HG02642 (cell line): Measurements from ENCODE around the gene XPO6.
"Not testable (repeated sequence)": the region's sequence is repeated elsewhere in the genome, so short reads cannot be mapped to it uniquely, and the experiment has no call there.

Experiments used
- ATAC-seq: cut with Tn5 transposase; IDR thresholded peaks from one replicate; pipeline ENCODE4 v1.9.1; 2021; ENCODE audit warnings: mild to moderate bottlenecking; ENCODE audit not compliant: unreplicated experiment, poor library complexity

XPO6 gene

DNA sequence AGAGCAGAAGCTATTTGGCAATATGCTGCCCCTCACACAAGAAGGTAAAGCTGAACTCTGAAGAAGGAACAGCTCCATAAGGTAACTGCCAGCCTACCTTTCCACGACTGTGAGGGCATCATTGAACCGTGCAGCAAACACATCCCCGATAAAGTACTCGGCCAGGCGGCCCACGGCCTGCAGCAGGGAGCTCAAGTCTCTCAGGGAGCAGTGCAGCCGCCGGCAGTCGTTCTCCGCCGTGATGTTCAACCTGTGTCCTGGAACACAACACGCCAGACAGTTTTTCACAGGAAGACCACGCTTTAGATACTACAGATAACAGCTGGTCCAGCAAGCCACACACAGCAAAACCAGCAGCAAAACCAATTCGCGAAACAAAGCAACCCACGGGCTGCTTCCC lies 86.2 kb downstream of the XPO6 start:
- ATAC-seq = no peak

DNA sequence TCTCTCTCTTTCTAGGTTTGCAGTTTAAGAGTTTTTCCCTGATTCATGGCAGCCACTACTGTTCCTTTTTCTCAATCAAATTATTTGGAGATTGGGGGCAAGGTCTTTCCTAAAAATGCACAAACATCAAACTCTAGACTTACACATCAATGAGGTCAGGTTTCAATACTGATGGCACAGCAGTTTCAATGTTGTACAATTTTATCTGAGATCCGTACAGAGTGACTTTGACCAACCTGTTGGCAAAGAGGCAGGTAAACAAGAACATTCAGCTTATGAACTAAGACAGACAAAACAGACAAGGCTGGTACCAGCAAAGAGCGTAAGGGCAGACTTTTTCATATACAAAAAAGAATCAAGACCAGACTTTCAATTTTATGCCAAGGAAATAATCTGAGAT lies 90.2 kb downstream of the XPO6 start:
- ATAC-seq = no peak

DNA sequence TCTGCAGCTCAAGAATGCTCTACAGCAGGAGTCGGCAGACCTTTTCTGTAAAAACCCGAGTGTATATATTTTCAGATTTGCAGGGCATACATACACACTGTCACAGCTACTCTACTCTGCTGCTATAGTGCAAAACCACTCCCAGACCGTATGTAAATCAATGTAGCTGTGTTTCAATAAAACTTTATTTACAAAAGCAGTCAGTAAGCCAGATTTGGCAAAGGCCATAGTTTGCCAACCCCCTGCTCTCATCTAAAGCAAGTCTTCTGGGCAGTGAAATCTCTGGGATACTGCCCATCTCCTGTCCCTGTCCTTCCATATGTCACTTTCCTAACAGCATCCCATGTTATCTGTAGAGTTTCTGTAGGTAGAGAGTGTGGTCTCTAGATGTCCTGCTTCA lies 91.0 kb downstream of the XPO6 start:
- ATAC-seq = no peak

DNA sequence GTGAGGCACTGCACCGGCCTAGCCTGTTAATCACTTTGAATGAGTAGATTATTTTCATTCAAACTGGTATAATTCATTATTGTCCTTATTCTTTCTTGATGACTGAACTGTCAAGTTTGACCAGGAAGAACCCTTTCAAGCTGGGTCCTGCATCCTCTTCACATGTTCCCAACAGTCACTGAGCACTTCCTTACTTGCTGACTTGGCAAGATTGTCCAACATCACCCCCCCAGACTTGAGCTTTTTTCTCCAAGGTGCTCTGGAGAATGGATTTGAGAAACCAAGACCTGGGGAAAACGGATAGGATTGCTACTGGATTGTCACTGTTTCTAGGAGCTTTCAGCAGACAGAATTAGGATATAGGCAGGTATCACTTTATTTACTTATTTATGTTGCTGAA lies 93.1 kb downstream of the XPO6 start:
- ATAC-seq = no peak

DNA sequence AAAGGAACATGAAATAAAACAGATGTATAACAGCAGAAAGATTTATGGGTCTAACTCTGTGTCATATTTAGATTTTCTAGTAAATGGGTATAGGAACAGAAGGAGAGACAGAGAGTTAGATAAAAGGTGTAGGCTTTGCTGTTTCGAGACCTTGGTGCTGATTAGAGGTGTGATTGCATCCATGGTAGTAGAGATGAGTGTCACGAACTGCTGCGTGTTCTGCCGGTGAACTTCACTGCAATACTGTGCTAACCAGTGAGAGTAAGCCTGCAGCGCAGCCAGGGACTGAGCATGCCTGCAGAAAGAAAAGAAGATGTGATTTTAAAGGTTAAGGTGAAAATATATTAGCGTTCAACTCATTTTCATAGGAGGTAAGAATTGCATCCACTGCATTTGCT lies 94.6 kb downstream of the XPO6 start:
- no peak for ATAC-seq

DNA sequence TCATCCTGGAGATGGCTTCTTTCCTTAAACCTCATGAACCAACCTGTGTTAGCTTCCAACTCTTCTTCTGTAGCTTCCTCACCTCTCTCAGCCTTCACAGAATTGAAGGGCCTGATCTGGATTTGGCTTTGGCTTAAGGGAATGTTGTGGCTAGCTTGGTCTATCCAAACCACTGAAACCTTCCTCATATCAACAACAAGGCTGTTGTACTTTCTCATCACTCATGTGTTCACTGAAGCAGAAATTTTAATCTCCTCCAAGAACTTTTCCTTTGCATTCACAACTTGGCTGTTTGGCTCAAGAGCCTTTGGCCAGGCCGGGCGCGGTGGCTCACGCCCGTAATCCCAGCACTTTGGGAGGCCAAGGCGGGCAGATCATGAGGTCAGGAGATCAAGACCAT lies 95.9 kb downstream of the XPO6 start:
- not testable (repeated sequence) for ATAC-seq

DNA sequence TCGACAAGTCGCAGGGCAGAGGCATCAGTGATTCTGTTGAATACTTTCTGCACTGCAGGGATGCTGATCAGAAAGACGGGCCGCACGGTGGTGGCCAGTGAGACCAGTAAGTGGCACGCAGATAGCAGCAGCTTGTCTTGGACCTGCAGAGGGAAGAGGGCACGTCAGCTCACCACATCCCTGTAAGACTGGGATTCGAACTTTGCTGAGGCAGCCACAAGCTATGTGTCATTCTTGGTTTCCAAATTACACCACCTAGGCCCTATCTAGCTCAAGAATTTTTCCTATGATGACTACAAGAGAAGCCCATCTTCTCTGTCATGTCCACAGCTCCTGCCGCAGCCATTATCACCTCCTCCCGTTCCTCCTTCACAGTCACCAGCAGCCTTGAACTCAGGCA lies 98.9 kb downstream of the XPO6 start:
- ATAC-seq = no peak

DNA sequence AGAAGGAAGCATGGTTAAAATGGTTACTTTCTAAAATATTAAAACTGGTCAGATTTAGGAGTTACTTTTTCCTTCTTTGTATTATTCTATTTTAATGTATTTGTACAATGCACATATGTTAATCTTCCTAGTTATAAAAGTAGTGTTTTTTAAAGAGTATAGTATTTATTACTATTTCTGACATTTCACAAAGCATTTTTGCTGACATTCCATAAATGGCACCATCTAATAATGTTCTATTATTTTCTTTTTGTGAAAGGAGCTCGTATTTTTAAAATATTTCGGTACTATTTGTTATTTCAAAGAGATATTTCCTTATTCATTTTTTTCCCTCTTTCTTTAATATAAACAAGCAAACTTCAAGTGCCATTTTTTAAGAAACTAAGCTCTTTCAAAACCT lies 100.8 kb downstream of the XPO6 start:
- no peak for ATAC-seq

DNA sequence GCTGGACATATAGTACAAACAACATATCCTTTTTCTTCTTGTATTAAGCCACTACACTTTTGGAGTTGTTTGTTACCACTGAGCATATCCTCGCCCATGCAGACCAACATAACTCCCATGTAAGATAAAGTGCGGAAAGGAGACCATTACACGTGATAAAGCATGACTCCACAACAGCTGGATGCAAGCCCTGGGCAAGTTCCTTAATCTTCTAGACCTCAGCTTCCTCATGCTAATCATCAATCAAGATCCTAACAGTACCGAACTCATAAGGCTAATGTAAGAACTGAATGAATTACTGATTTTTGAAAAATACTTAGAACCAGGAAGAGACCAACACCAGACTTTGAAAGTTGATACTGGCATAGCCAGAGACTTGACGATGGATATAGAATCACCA lies 101.3 kb downstream of the XPO6 start:
- ATAC-seq = no peak

DNA sequence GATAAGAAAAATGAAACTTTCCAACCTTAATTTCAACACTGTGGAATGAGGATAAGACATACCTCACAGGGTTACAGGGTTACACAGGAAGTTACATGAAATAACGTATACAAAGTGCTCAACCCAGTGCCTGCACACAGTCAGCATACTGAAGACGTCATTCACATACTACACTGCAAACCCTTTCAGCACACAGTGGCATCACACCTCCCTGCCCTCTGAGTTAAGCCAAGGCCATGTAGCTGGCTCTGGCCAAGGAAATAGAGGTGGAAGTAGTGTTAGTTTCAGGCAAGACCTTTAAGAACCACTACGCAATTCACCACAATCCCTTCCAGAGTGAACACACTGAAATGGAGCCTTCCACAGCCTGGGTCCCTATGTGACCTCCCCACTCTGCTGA lies 101.7 kb downstream of the XPO6 start:
- ATAC-seq = no peak

DNA sequence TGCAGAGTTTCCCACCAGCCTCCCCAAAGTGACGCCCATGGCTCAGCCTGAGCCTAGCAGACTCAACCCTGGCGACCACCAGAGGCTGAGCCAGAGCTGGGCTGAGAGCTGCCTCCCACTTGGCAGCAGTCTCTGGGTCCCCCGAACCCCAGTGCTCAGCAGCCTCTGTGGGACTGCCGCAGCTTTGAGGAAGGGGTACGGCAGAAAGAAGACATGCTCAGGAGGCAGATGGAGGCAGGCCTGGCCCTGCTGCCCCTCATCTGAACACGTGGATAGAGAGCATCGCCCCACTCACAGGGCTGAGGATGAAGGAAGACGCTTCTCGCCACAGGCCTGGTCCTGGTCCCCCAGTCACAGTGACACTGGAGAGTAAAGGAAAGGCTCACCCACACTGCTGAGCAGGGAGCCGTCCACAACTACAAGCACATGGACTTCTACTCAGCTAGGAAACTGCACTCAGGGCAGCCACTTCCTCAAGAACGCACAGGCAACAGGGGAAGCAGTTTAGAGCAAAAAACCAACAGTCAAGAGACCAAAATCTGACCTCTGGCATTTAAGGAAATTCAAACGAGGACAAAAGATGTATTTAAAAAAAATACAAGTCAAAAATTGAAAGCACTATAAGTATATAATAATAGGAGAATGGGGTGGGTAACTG lies 103.0 kb downstream of the XPO6 start:
- no peak for ATAC-seq

DNA sequence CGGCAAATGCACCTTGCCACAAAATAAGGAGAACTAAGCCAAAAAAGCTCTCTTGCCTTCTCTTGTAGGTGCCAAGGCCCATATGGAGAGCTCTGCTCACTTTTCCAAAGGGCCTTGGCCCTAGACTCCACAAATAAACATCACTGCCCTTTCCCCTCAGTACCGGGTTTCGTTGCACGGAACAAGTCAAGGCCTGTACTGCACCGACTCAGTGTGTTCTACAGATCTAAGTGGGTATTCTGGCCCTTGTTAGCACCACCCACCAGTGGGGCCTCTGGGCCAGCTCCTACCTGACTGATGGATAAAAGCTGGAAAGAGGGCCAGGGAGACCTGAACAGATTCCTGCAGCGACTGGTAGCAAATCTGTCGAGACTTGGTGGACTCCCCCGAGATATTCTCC lies 104.5 kb downstream of the XPO6 start:
- ATAC-seq = no peak

DNA sequence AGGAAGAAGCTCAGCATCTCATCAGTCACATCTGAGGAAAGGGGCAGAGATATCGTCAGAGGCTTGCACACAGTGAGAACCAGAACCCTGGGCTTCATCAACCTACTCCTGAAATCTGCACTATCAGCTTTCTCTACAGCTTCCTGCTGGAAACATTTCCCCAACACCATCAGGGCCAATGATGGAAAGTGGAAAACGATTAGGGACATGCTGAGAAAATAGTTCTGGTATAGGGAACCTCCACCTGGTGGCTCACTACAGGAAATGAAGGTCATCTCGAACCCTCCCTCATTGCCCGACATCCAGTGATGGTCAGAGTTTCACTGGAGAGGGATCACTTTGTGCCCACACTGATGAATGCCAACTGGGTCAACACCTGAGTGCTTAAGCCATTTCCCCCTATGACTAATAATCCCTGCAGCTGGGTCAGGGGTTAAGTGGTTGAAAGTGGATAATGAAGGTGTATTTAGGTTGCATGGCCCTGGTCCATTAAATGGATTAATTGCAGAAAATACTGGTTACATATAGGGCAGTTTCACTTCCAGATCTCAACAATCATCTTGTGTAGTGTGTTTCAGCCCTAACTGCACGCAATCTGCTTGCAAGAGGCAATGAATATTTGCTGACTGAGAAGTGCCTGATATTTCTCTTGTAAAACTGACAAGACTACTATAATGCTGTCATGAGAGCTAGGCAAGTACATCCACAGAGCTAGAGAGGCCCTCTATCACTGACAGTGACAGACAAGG lies 105.1 kb downstream of the XPO6 start:
- no peak for ATAC-seq

DNA sequence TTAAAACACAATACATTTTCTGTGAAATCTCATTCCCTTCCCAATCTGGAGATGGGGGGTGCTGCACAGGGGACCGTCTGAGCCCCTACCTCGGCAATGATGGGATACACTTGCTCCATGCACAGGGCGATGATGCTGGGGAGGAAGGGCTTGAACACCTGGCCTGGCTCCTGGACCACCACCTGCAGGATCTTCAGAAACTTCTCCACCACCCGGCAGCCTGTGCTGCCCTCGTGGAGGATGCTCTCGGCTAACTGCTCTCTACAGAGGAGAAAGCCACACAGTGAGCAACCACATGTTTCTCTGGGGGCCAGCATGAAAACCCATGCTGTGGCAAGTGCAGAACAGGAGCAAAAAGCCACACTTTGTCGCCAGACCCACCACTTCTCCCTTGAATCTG lies 105.8 kb downstream of the XPO6 start:
- ATAC-seq = no peak

DNA sequence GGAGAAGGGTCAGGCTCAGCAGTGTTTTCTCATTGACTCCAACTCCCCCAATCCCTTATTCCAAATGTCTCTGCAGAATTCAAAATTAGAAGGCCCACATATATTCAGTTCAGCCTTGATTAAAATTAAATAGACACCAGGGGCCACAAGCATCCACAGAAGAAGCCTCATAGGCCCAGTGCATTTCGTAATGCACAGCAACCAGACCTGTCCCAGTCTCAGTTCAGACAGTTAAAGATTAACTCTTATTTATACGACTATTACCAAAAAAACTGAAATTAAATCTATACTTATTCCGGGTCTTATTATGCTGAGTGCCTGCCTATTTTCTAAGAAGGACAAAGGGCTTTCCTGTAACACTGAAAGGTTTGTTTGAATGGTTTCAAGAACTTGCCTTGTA lies 106.5 kb downstream of the XPO6 start:
- no peak for ATAC-seq

DNA sequence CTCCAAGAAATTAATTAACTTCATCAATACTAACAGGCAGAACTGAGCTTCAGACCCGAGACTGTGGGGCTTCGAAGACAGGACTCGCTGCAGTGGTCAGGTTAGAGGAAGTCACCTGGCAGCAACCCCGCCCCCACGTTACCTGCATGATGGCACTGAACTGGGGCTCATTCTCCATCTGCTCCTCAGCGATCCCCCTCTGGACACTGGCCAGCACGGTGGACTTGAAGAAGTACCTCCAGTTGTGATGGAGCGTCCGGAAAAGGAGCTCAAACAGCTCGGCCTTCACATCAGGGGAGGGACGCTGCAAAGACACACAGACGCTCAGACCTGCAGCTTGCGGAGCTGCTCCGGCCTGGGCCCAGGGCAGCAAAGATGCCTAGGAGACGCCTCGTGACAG lies 107.4 kb downstream of the XPO6 start:
- ATAC-seq = no peak

DNA sequence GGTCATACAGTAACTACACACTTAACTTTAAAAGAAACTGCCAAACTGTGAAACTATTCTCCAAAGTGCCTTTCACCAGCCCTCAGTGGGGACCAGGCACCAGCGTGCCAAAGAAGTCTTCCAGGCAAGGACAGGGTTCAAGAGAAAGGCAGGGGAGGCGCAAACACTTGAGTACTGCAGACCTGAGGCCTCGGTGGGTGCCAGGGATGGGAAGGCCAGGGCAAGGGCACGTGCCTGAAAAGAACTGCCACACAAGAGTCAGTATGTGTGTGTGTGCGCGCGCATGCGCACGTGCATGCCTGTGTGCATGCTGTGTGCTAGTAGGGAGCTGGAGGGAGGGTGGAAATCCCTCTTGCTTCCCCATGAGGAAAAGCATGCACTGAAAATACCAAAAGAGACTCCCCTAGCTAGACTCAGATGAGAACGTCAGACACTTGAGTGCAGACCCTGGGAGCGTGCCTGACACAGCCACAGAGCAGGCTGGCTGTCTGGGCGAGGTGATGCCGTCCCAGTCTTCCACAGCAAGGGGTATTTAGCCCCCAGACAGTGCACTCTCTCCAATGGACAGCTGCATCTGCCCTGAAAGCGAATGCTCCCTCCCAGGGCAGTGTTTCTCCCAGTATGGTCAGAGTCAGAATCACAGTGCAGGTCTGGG lies 108.1 kb downstream of the XPO6 start:
- no peak for ATAC-seq

DNA sequence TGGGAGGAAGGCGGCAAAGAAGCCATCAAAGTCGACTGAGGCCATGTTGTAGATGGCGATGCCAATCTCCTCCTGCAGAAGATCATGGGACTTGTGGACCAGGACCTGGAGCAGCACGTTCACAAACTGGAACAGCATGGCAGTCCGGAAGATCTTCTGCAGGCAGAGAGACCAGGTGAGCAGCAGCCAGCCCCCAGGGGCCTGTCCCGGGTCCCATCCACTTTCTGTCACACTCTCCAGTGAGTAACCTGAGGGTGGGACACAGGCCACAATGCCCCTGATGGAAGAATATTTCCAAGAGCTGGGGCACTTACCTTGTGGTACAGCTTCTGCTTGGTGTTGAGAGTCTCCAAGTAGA lies 110.3 kb downstream of the XPO6 start:
- no peak for ATAC-seq

DNA sequence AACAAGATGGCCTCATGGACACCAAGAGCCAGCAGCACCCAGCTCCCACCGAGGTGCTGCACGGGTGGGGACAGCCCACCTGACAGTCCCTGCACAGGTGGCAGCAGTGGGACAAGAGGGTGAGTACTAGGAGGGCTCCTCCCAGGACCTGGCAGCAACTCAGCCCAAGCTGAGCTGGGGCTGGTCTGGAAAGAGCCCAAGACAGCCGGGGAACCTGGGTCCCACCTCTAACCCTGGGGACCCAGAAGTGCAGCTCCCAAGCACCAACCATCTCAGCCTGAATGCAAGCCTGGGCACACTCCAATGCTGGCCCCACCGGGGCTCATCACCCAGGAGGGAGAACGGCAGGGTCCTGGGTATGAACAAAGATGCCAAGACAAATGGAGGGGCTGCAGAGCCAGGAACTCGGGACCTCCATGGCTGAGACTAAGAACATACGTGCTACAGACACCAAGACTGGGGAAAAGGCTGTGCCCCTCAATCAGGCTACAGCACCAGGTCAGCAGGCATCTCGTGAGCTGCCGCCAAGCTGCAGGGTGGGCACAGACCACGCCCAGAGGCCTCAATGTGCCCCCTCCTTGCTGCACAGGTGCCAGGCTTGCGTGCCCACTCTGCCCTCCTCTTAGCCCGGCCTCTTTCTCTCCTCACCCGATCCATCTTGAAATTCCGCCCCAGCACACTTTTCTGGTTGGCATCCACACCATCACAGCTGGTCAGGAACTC lies 110.8 kb downstream of the XPO6 start:
- no peak for ATAC-seq

DNA sequence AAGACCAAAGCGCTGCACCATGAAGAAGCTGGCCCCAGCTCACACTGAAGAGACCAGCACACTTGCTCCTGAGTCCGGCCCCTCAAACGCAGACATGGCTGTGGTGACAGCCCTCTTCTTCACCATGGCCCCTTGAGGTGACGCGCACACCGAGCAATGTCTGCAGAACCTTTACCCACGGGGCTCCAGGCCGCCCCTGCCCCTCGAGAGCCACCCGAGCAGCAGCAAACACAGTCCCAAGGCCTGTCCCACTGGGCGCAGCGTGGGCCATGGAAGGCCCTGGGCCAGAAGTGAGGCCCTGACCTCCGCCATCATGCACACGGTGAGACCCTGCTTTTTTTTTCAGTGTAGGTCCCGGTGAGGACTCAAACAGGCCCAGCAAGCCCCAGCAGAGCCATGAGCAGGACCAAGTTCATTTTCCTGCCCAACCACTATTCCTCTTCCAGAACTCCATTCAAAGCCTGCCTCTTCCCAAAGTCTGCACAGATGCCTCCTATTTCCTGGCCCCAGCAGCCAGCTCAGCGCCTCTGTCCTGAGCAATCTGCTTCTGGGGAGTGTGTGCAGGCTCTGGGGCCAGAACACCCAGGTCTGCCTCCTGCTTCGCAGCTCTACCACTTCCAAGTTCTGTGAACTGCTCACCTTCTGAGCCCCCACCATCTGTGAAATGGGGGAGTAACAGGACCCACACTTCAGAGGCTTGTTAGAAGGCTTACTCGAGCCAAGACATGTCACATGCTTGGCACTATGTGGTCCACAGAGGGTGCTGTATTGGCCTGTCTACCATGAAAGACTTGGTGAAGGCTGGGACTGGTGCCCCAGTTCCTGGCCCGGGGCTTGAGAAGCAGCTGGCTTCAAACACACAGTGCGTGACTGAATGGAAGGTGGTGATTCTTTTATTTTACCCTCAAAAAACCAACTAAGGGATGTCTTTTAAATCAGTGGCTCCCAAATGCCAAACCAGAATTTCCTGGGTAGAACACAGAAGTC lies 112.5 kb downstream of the XPO6 start:
- ATAC-seq = no peak
